Lung (tissue), 12 donors: Measurements from ENCODE around the gene LRRC56. TPM values are rescaled to one million over a fixed set of nuclear protein-coding genes. Genes with fewer than 3 reads are reported as not detected.

Source experiments
- ATAC-seq: fragments of 200-7000 bp; cut with Tn5 transposase; one replicate; pipeline ENCODE4 v1.9.1; 2020; ENCODE audit warnings: moderate number of reproducible peaks; ENCODE audit not compliant: insufficient read depth, low FRiP score
- DNase-seq, 3 donors: peaks; one replicate each; pipeline ENCODE4 v3.0.0-alpha.2; 2013 to 2017
- H3K27ac ChIP-seq, 2 donors: one replicate each; pipeline ENCODE4 v1.5.1; 2013; ENCODE audit warnings: mild to moderate bottlenecking in 2 of 2, moderate library complexity in 2 of 2, control low read depth in 1 of 2, inconsistent platforms in 1 of 2, low read depth in 1 of 2, low read length in 1 of 2
- H3K27me3 ChIP-seq, 3 donors: one replicate each; pipeline ENCODE4 v1.5.1; 2013; ENCODE audit warnings: low read length in 2 of 3; ENCODE audit not compliant: control insufficient read depth in 3 of 3, insufficient read depth in 3 of 3
- H3K36me3 ChIP-seq, 4 donors: one replicate each; pipeline ENCODE4 v1.5.1; 2013; ENCODE audit warnings: low read length in 4 of 4, mild to moderate bottlenecking in 1 of 4, moderate library complexity in 1 of 4; ENCODE audit not compliant: control insufficient read depth in 4 of 4, insufficient read depth in 4 of 4
- H3K4me1 ChIP-seq, 5 donors: one replicate each; pipeline ENCODE4 v1.5.1; 2013; ENCODE audit warnings: low read length in 5 of 5, mild to moderate bottlenecking in 2 of 5, moderate library complexity in 1 of 5; ENCODE audit not compliant: control insufficient read depth in 5 of 5, insufficient read depth in 5 of 5
- H3K4me3 ChIP-seq: one replicate; pipeline ENCODE4 v1.5.1; 2013; ENCODE audit warnings: mild to moderate bottlenecking, control low read depth, moderate library complexity
- H3K9ac ChIP-seq, 2 donors: one replicate each; pipeline ENCODE4 v1.5.1; 2013; ENCODE audit warnings: low read length in 2 of 2, control low read depth in 1 of 2; ENCODE audit not compliant: insufficient read depth in 1 of 2
- H3K9me3 ChIP-seq, 4 donors: one replicate each; pipeline ENCODE4 v1.5.1; 2013; ENCODE audit warnings: low read length in 3 of 4, mild to moderate bottlenecking in 1 of 4, moderate library complexity in 1 of 4; ENCODE audit not compliant: control insufficient read depth in 4 of 4, insufficient read depth in 3 of 4
- CTCF ChIP-seq: IDR thresholded peaks from 2 replicates; pipeline ENCODE4 v1.5.1; 2012; ENCODE audit warnings: mild to moderate bottlenecking; ENCODE audit errors: control extremely low read depth, extremely low read depth
- WGBS, 2 donors: extraction: QIAGEN DNeasy Blood & Tissue Kit; methylation state at CpG; one replicate each; pipeline ENCODE4 v1.1.7; 2013; 5-methylcytosine and 5-hydroxymethylcytosine counted together
- polyA plus RNA-seq, 2 donors: library from polyadenylated mRNA; stranded (reverse); fragments of 200-250 nt; gene quantifications; one replicate each; pipeline ENCODE4 v1.2.1, GENCODE V29; 2013
- total RNA-seq, 2 donors: library from RNA; depleted of rRNA in 1 of 2; stranded (reverse); fragments of >200 nt in 1 of 2; gene quantifications; one replicate each; pipeline ENCODE4 v1.2.1, GENCODE V29; 2014 to 2021
- donor health status: control.
- donor health status: control.
- donor health status: Bipolar disorder and iron deficiency.
- donor health status: healthy.
- donor health status: DM: yes; HTN: yes; CAD: no.

Gene LRRC56
- total and polyA plus RNA-seq, 4 donors = 3.4 to 11.7 (median 4.7) TPM

GRCh38 chr11:518463-519202 is 18.7 kb upstream of the LRRC56 start:
- Histone ChIP-seq H3K9me3 (no peaks in the 10 kb centered on the region), H3K36me3 (peaks cover 0 to 5% (median 0%) of the 10 kb centered on the region in 4 donors), H3K27ac (peak overlapping the region; percentile 54 to 79), H3K27me3 (no peaks in the 10 kb centered on the region), H3K4me1 (no peaks in the 10 kb centered on the region), H3K9ac (no peak overlapping the region), H3K4me3 (no peak overlapping the region)
- WGBS, 2 donors = 7 to 16% methylated on average over 48 to 74 of the region's 74 CpGs
- DNase-seq (peak; percentile 59 to 80 (median 76)), ATAC-seq (peak; percentile 99)
- TF ChIP-seq CTCF = peak; percentile 97

- ATAC-seq (no peak), DNase-seq (no peak)
- H3K9me3 ChIP-seq = no peaks in the 10 kb centered on the region
- H3K27me3 ChIP-seq = no peaks in the 10 kb centered on the region
- 95% methylated on average over 39 of the region's 39 CpGs for WGBS, 2 donors
- no peaks in the 10 kb centered on the region for H3K36me3 ChIP-seq
- no peak overlapping the region for H3K4me3 ChIP-seq
- no peak overlapping the region for H3K27ac ChIP-seq
- TF ChIP-seq CTCF = no peak
- no peak overlapping the region for H3K9ac ChIP-seq
- no peaks in the 10 kb centered on the region for H3K4me1 ChIP-seq
Measured at GRCh38 chr11:520428-521176, 16.7 kb upstream of the LRRC56 start.

GRCh38 chr11:521177-521688 is 16.1 kb upstream of the LRRC56 start:
- 88 to 94% methylated on average over 10 of the region's 10 CpGs for WGBS, 2 donors
- DNase-seq (no peak), ATAC-seq (no peak)
- Histone ChIP-seq H3K36me3 (no peaks in the 10 kb centered on the region), H3K9me3 (no peaks in the 10 kb centered on the region), H3K4me3 (no peak overlapping the region), H3K27me3 (no peaks in the 10 kb centered on the region), H3K27ac (no peak overlapping the region), H3K9ac (no peak overlapping the region), H3K4me1 (no peaks in the 10 kb centered on the region)
- TF ChIP-seq CTCF = no peak
